T-helper 22 cell (primary cell): ENCODE results near the gene SPOP.

Source experiments
- DNase-seq: peaks from one replicate; pipeline ENCODE4 v3.0.0-alpha.2; 2020; ENCODE audit warnings: low read depth

SPOP gene

GRCh38 chr17:49583889-49584288, 94.0 kb downstream of the SPOP start:
- no peak for DNase-seq

GRCh38 chr17:49583226-49583625, 94.7 kb downstream of the SPOP start:
- DNase-seq, result no peak

GRCh38 chr17:49582789-49583188, 95.1 kb downstream of the SPOP start:
- DNase-seq, result no peak

GRCh38 chr17:49582055-49582722, 95.7 kb downstream of the SPOP start:
- no peak for DNase-seq

GRCh38 chr17:49581648-49581998, 96.3 kb downstream of the SPOP start:
- DNase-seq, result no peak

GRCh38 chr17:49580981-49581647, 96.8 kb downstream of the SPOP start:
- DNase-seq, result no peak

GRCh38 chr17:49580055-49580721, 97.7 kb downstream of the SPOP start:
- no peak for DNase-seq

GRCh38 chr17:49579522-49579921, 98.4 kb downstream of the SPOP start:
- DNase-seq, result no peak

GRCh38 chr17:49578952-49579500, 98.9 kb downstream of the SPOP start:
- DNase-seq, result no peak

- no peak for DNase-seq
Observed at GRCh38 chr17:49578414-49578813, 99.5 kb downstream of the SPOP start.

GRCh38 chr17:49577963-49578362, 99.9 kb downstream of the SPOP start:
- DNase-seq, result no peak

GRCh38 chr17:49577650-49577934, 100.3 kb downstream of the SPOP start:
- DNase-seq, result no peak

- no peak for DNase-seq
Observed at GRCh38 chr17:49576917-49577649, 100.8 kb downstream of the SPOP start.

- DNase-seq, result no peak
Observed at GRCh38 chr17:49576088-49576916, 101.6 kb downstream of the SPOP start.

GRCh38 chr17:49575679-49576087, 102.2 kb downstream of the SPOP start, which contains the start of gene NXPH3:
Gene NXPH3 (plus strand): TSS chr17:49575871. CDS start chr17:49576220, 349 bp downstream.
- DNase-seq, result peak; percentile 22

GRCh38 chr17:49574945-49575678, 102.8 kb downstream of the SPOP start:
- DNase-seq, result no peak

- no peak for DNase-seq
Observed at GRCh38 chr17:49574323-49574781, 103.5 kb downstream of the SPOP start.

GRCh38 chr17:49573510-49574322, 104.2 kb downstream of the SPOP start:
- no peak for DNase-seq

- no peak for DNase-seq
Observed at GRCh38 chr17:49572806-49573420, 105.0 kb downstream of the SPOP start.
